ENCODE measurements around the gene MED19.

- TF ChIP-seq, protein P1, sequence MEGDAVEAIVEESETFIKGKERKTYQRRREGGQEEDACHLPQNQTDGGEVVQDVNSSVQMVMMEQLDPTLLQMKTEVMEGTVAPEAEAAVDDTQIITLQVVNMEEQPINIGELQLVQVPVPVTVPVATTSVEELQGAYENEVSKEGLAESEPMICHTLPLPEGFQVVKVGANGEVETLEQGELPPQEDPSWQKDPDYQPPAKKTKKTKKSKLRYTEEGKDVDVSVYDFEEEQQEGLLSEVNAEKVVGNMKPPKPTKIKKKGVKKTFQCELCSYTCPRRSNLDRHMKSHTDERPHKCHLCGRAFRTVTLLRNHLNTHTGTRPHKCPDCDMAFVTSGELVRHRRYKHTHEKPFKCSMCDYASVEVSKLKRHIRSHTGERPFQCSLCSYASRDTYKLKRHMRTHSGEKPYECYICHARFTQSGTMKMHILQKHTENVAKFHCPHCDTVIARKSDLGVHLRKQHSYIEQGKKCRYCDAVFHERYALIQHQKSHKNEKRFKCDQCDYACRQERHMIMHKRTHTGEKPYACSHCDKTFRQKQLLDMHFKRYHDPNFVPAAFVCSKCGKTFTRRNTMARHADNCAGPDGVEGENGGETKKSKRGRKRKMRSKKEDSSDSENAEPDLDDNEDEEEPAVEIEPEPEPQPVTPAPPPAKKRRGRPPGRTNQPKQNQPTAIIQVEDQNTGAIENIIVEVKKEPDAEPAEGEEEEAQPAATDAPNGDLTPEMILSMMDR (IDR thresholded peaks at IDR 0.05; ENCODE audit: insufficient read depth, low read length): no peak
- TF ChIP-seq GABPA (IDR thresholded peaks at IDR 0.05; ENCODE audit: low read depth) (no peak), POLR2AphosphoS5 (IDR thresholded peaks at IDR 0.05; ENCODE audit: low read depth) (no peak), SPI1 (IDR thresholded peaks at IDR 0.05; ENCODE audit: borderline replicate concordance, low read depth) (no peak), REST (IDR thresholded peaks at IDR 0.05; ENCODE audit: insufficient replicate concordance, low read depth) (no peak)
These were observed 30.8 kb downstream of the MED19 start for GRCh38 chr11:57681168-57681567.

All from HL-60 (cell line).